B cell (primary cell): ENCODE measurements around the gene DPEP2NB. TPM values are rescaled to one million over a fixed set of nuclear protein-coding genes. Genes with fewer than 3 reads are reported as not detected.
"Not testable (repeated sequence)": the region's sequence is repeated elsewhere in the genome, so short reads cannot be mapped to it uniquely, and the experiment has no call there.

Experiments
- ATAC-seq: fragments of 200-7000 bp; cut with Tn5 transposase; one replicate; pipeline ENCODE4 v1.10.0; 2021; ENCODE audit warnings: low read depth, mild to moderate bottlenecking, moderate number of reproducible peaks, moderate library complexity
- CTCF ChIA-PET: fragments of 350-600 bp; sonication (Branson Sonifier 250); formaldehyde crosslinking; loops from one replicate; lab custom pipeline; 2021; ENCODE audit warnings: antibody characterized with exemption, inconsistent platforms; lab: Charles Lee
- POLR2A ChIA-PET: fragments of 350-600 bp; sonication (Branson Sonifier 250); formaldehyde crosslinking; loops from one replicate; lab custom pipeline; 2021; ENCODE audit warnings: antibody characterized with exemption; lab: Charles Lee
- DNase-seq: peaks from one replicate; pipeline ENCODE4 v3.0.0; 2013
- H2AFZ ChIP-seq: 2 replicates; pipeline ENCODE4 v1.6.1; 2012; ENCODE audit warnings: mild to moderate bottlenecking, low read depth, low read length; ENCODE audit not compliant: insufficient read depth, poor library complexity, severe bottlenecking
- H3K27ac ChIP-seq, 2 donors: 1 replicate in 1 of 2; 2 replicates in 1 of 2; pipeline ENCODE4 v1.5.1; 2012 to 2013; ENCODE audit warnings: low read length in 2 of 2, mild to moderate bottlenecking in 2 of 2, moderate library complexity in 1 of 2
- H3K27me3 ChIP-seq, 4 experiments: fragments of 200-600 bp in 1 of 4; sonication (generic) in 1 of 4; replicated peaks in 1 of 4; 1 replicate in 2 of 4; 2 replicates in 2 of 4; pipeline versions ENCODE4 v1.6.1 to v1.7.0; 2013 to 2016; ENCODE audit warnings: low read length in 3 of 4, mild to moderate bottlenecking in 2 of 4, mixed read lengths in 1 of 4, moderate library complexity in 1 of 4; ENCODE audit not compliant: insufficient read depth in 4 of 4, control insufficient read depth in 3 of 4; ENCODE audit errors: control extremely low read depth in 1 of 4
- H3K36me3 ChIP-seq, 2 experiments: replicated peaks in 1 of 2; 1 replicate in 1 of 2; 2 replicates in 1 of 2; pipeline versions ENCODE4 v1.6.1 to v1.7.1; 2013; ENCODE audit warnings: low read length in 1 of 2; ENCODE audit not compliant: insufficient read depth in 2 of 2, control insufficient read depth in 1 of 2; ENCODE audit errors: control extremely low read depth in 1 of 2, extremely low read depth in 1 of 2
- H3K4me1 ChIP-seq, 2 donors: fragments of 200-600 bp in 1 of 2; sonication (generic) in 1 of 2; 1 replicate in 1 of 2; 2 replicates in 1 of 2; pipeline versions ENCODE4 v1.5.1 to v1.6.1; 2013 to 2017; ENCODE audit warnings: low read length in 2 of 2; ENCODE audit not compliant: control insufficient read depth in 2 of 2, insufficient read depth in 2 of 2
- H3K4me2 ChIP-seq: replicated peaks from 2 replicates; pipeline ENCODE3; 2012; ENCODE audit warnings: mild to moderate bottlenecking, low read depth, low read length; ENCODE audit not compliant: poor library complexity, severe bottlenecking
- H3K4me3 ChIP-seq, 5 experiments: fragments of 200-600 bp in 1 of 5; sonication (generic) in 1 of 5; 1 replicate in 3 of 5; 2 replicates in 2 of 5; pipeline versions ENCODE4 v1.5.1 to v1.7.0; 2011 to 2016; ENCODE audit warnings: low read length in 4 of 5, mild to moderate bottlenecking in 4 of 5, low read depth in 2 of 5, control low read depth in 1 of 5, moderate library complexity in 1 of 5; ENCODE audit not compliant: insufficient read depth in 1 of 5; ENCODE audit errors: control extremely low read depth in 1 of 5, extremely low read depth in 1 of 5
- H3K79me2 ChIP-seq: fragments of 200-600 bp; sonication (generic); one replicate; pipeline ENCODE4 v1.6.0; 2016; ENCODE audit warnings: low read length; ENCODE audit not compliant: control insufficient read depth, insufficient read depth
- H3K9ac ChIP-seq: fragments of 200-600 bp; sonication (generic); 2 replicates; pipeline ENCODE4 v1.6.1; 2017; ENCODE audit warnings: mild to moderate bottlenecking, low read length, moderate library complexity
- H3K9me3 ChIP-seq, 3 donors: one replicate each; pipeline versions ENCODE4 v1.6.1 to v1.7.1; 2013; ENCODE audit warnings: low read length in 2 of 3; ENCODE audit not compliant: control insufficient read depth in 2 of 3, insufficient read depth in 1 of 3; ENCODE audit errors: control extremely low read depth in 1 of 3
- H4K20me1 ChIP-seq: 2 replicates; pipeline ENCODE4 v1.6.0; 2012; ENCODE audit warnings: mild to moderate bottlenecking, low read length; ENCODE audit not compliant: insufficient read depth, control insufficient read depth, poor library complexity, severe bottlenecking
- H3K27ac Mint-ChIP-seq: one replicate; pipeline ENCODE4 v1.8.0; 2021; ENCODE audit warnings: mixed read lengths
- H3K27me3 Mint-ChIP-seq: one replicate; pipeline ENCODE4 v1.8.0; 2021; ENCODE audit warnings: mixed read lengths
- H3K4me1 Mint-ChIP-seq: one replicate; pipeline ENCODE4 v1.8.0; 2021; ENCODE audit warnings: mixed read lengths
- H3K4me3 Mint-ChIP-seq: one replicate; pipeline ENCODE4 v1.8.0; 2021; ENCODE audit warnings: mixed read lengths
- H3K9me3 Mint-ChIP-seq: one replicate; pipeline ENCODE4 v1.8.0; 2022; ENCODE audit warnings: mixed read lengths; ENCODE audit not compliant: insufficient read depth
- WGBS: methylation state at CpG from one replicate; pipeline ENCODE4 v1.1.5; 2013; ENCODE audit warnings: missing lambda C conversion rate; ENCODE audit not compliant: insufficient coverage; 5-methylcytosine and 5-hydroxymethylcytosine counted together
- intact Hi-C: fragments of 100-400 bp; cut with micrococcal nuclease; formaldehyde crosslinking; loops from one replicate; pipeline ENCODE4 v1.10.0; 2022
- polyA plus RNA-seq: library from polyadenylated mRNA; depleted of rRNA; stranded (reverse); fragments of >200 nt; gene quantifications from 2 replicates; pipeline ENCODE4 v1.2.3, GENCODE V29; 2012
- total RNA-seq, 2 donors: library from RNA; stranded (reverse); fragments of 120-200 nt in 1 of 2; gene quantifications; 1 replicate in 1 of 2; 2 replicates in 1 of 2; pipeline versions ENCODE4 v1.2.3 to v1.2.4, GENCODE V29; 2013 to 2022

DPEP2NB gene
- total and polyA plus RNA-seq, 2 donors (not counting 1 experiment from before 2014, with no cell fraction given), result not detected

- H3K4me3 ChIP-seq, result peak within 1 kb of the TSS; percentile 48 to 86 (median 64)
- ATAC-seq (peak; percentile 91), DNase-seq (peak; percentile 80)
- intact Hi-C loops, result loop anchor here (2.0 kb wide), 1 partner anchor 290 kb away; no protein-coding TSS in a partner anchor
- CTCF ChIA-PET, result interaction anchor here (0.8 to 28.7 kb wide), 8 partner anchors 10 to 452 kb away, joined by 3 to 320 read pairs (median 4); partner anchors contain the start of genes DDX28 and DUS2
- peak within 1 kb of the TSS; percentile 66 for H3K9ac ChIP-seq
- POLR2A ChIA-PET, result interaction anchor here (0.6 to 3.5 kb wide), 10 partner anchors 9 to 437 kb away, joined by 3 to 27 read pairs (median 4); partner anchors contain the start of genes CTCF, DDX28 and DUS2
- peak within 1 kb of the TSS; percentile 73 to 76 for H3K27ac ChIP-seq
- H3K9me3 ChIP-seq, result peaks cover 0 to 14% (median 0%) of the 10 kb centered on the region in 3 donors
- H4K20me1 ChIP-seq, H3K36me3 ChIP-seq, H3K27me3 Mint-ChIP-seq, H3K9me3 Mint-ChIP-seq, H3K27me3 ChIP-seq: not testable (repeated sequence)
- Mint-ChIP-seq H3K4me1 (peaks cover 65% of the 10 kb centered on the region), H3K27ac (peak within 1 kb of the TSS; percentile 94), H3K4me3 (peak within 1 kb of the TSS; percentile 91)
- H3K79me2 ChIP-seq, result peaks cover 33% of the 10 kb centered on the region
- H2AFZ ChIP-seq, result peak within 1 kb of the TSS; percentile 55
- H3K4me1 ChIP-seq, result peaks cover 58 to 76% of the 10 kb centered on the region in 2 donors
- WGBS, result 13% methylated on average over 8 of the region's 18 CpGs
- H3K4me2 ChIP-seq, result peak within 1 kb of the TSS; percentile 70
These were observed 16.7 kb downstream of the DPEP2NB start, which contains the start of gene DPEP2 for GRCh38 chr16:67998779-67999688. Gene DPEP2, minus strand, starts transcription at chr16:67999484. Its CDS starts 6,272 bp downstream, at chr16:67993212.

- peaks cover 65 to 83% of the 10 kb centered on the region in 2 donors for H3K4me1 ChIP-seq
- H3K9me3 ChIP-seq, result peaks cover 0 to 14% (median 0%) of the 10 kb centered on the region in 3 donors
- not testable (repeated sequence) for H3K9me3 Mint-ChIP-seq, ATAC-seq, H3K27me3 Mint-ChIP-seq, H2AFZ ChIP-seq, H3K36me3 ChIP-seq, DNase-seq, H3K27me3 ChIP-seq, H4K20me1 ChIP-seq
- Mint-ChIP-seq H3K27ac (peak overlapping the region; percentile 94), H3K4me1 (peaks cover 68% of the 10 kb centered on the region), H3K4me3 (peak overlapping the region; percentile 91)
- POLR2A ChIA-PET, result interaction anchor here (0.5 to 3.5 kb wide), 10 partner anchors 7 to 1298 kb away, joined by 3 to 27 read pairs (median 5); partner anchors contain the start of genes CTCF, DDX28 and DUS2
- peak overlapping the region; percentile 66 for H3K9ac ChIP-seq
- H3K79me2 ChIP-seq, result peaks cover 37% of the 10 kb centered on the region
- WGBS, result 96% methylated on average over 34 of the region's 36 CpGs
- peak overlapping the region; percentile 48 to 86 (median 64) for H3K4me3 ChIP-seq
- H3K27ac ChIP-seq, result peak overlapping the region; percentile 18 to 76
- H3K4me2 ChIP-seq, result peak overlapping the region; percentile 70
- CTCF ChIA-PET, result interaction anchor here (0.8 to 28.7 kb wide), 7 partner anchors 13 to 451 kb away, joined by 3 to 320 read pairs (median 5); partner anchors contain the start of genes DDX28 and DUS2
- intact Hi-C loops, result loop anchor here (2.0 kb wide), 1 partner anchor 290 kb away; no protein-coding TSS in a partner anchor
These were observed 17.4 kb downstream of the DPEP2NB start for GRCh38 chr16:67998231-67998778.
